HG03103 (cell line): ENCODE results near the gene VAT1L.

Experiments
- ATAC-seq: cut with Tn5 transposase; IDR thresholded peaks from one replicate; pipeline ENCODE4 v1.9.1; 2021; ENCODE audit warnings: low read depth; ENCODE audit not compliant: unreplicated experiment

VAT1L gene

GRCh38 chr16:77825196-77825595 is 36.8 kb downstream of the VAT1L start:
- ATAC-seq = no peak

GRCh38 chr16:77827032-77827431 is 38.7 kb downstream of the VAT1L start:
- ATAC-seq = no peak

GRCh38 chr16:77833921-77834634 is 45.7 kb downstream of the VAT1L start:
- ATAC-seq = no peak

GRCh38 chr16:77834635-77835540 is 46.5 kb downstream of the VAT1L start:
- no peak for ATAC-seq

- ATAC-seq = no peak
Observed at GRCh38 chr16:77836801-77837200, 48.4 kb downstream of the VAT1L start.

GRCh38 chr16:77838597-77839255 is 50.4 kb downstream of the VAT1L start:
- no peak for ATAC-seq

GRCh38 chr16:77840093-77840492 is 51.7 kb downstream of the VAT1L start:
- ATAC-seq = no peak

GRCh38 chr16:77840673-77841501 is 52.5 kb downstream of the VAT1L start:
- no peak for ATAC-seq

- ATAC-seq = no peak
Observed at GRCh38 chr16:77841502-77841763, 53.1 kb downstream of the VAT1L start.

GRCh38 chr16:77842468-77842867 is 54.1 kb downstream of the VAT1L start:
- no peak for ATAC-seq

GRCh38 chr16:77843405-77843804 is 55.0 kb downstream of the VAT1L start:
- no peak for ATAC-seq

GRCh38 chr16:77844801-77845200 is 56.4 kb downstream of the VAT1L start:
- no peak for ATAC-seq

- ATAC-seq = no peak
Observed at GRCh38 chr16:77849646-77850258, 61.4 kb downstream of the VAT1L start.

GRCh38 chr16:77850636-77851333 is 62.4 kb downstream of the VAT1L start:
- ATAC-seq = no peak

GRCh38 chr16:77853161-77853560 is 64.8 kb downstream of the VAT1L start:
- no peak for ATAC-seq

- ATAC-seq = no peak
Observed at GRCh38 chr16:77856438-77857160, 68.2 kb downstream of the VAT1L start.

GRCh38 chr16:77858060-77858459 is 69.7 kb downstream of the VAT1L start:
- no peak for ATAC-seq

GRCh38 chr16:77859493-77860232 is 71.3 kb downstream of the VAT1L start:
- no peak for ATAC-seq
